Measurements from ENCODE around the gene PLA2R1. TPM values are rescaled to one million over a fixed set of nuclear protein-coding genes. Genes with fewer than 3 reads are reported as not detected.

PLA2R1 gene
- 8.0 and 11.1 TPM in 2 replicates for total RNA-seq

DNA sequence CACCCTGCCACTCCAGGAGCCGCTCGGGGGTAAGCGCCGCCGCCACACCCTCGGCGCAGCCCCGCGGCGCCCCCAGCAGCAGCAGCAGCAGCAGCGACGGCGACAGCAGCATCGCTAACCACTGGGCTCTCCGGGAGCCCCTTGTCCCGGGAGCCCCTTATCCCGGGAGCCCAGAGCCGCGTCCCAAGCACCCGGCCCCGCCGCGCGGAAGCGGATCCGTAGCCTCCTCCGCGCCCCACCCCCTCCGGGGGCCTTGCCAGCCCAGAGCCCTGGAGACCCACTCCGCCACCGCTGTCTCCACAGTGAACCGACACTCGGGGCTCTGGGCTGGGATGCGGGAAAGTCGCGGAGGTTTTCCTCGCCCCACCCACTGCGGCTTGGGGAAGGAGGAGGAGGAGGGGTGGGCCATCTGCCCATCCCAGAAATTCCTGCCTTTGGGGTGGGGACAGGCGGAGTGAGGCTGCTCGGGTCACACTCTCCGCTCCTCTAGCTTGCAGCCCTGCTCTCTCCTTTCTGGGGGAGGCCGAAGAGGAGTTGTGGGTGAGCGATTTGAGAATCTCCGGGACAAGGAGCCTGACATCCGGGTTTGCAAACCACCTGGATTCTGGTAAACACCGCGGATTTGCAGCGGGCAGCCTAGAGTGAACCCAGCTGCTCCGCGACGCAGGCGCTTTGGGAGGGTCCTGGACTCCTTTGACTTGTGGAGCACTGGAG lies at the start of gene PLA2R1:
TSS of gene PLA2R1 (minus strand) at position 324 of the 714 bp plus-strand sequence. CDS start at position 112, 212 bp downstream.

GRCh38 chr2:159904127-159904958 lies 158.1 kb downstream of the PLA2R1 start, which contains the start of gene LY75:
Gene LY75, minus strand, starts transcription at chr2:159904756.

Other genes with a start within 250 kb of the PLA2R1 start
- gene LY75, start 157.9 kb downstream of the PLA2R1 start, total RNA-seq: under 0.01 and 0.22 TPM in 2 replicates
- gene ITGB6, start 137.7 kb upstream of the PLA2R1 start, total RNA-seq: under 0.01 TPM in 1 of 2 replicates, not detected in the other

Measured in uterine smooth muscle cell (primary cell).